Loucy (cell line): ENCODE results near the gene MYO3B.

Experiments used
- H2AFZ ChIP-seq: fragments of 200-600 bp; sonication (generic); 2 replicates; pipeline ENCODE4 v1.6.0; 2016; ENCODE audit warnings: antibody characterized with exemption, mild to moderate bottlenecking, low read length, moderate library complexity
- H3F3A ChIP-seq: fragments of 200-600 bp; 2 replicates; pipeline ENCODE4 v1.6.0; 2016; ENCODE audit warnings: antibody characterized with exemption, low read depth, mild to moderate bottlenecking
- H3K27me3 ChIP-seq: fragments of 200-600 bp; sonication (generic); 2 replicates; pipeline ENCODE4 v1.6.1; 2014; ENCODE audit warnings: low read length, mild to moderate bottlenecking; ENCODE audit not compliant: insufficient read depth, poor library complexity, severe bottlenecking
- H3K36me3 ChIP-seq: fragments of 200-600 bp; sonication (generic); 2 replicates; pipeline ENCODE4 v1.6.1; 2016; ENCODE audit warnings: low read length; ENCODE audit not compliant: insufficient read depth
- H3K4me1 ChIP-seq: fragments of 200-600 bp; sonication (generic); 2 replicates; pipeline ENCODE4 v1.5.1; 2014; ENCODE audit warnings: low read length, mild to moderate bottlenecking; ENCODE audit not compliant: insufficient read depth, poor library complexity, severe bottlenecking
- H3K4me2 ChIP-seq: fragments of 200-600 bp; sonication (generic); 2 replicates; pipeline ENCODE4 v1.6.0; 2014; ENCODE audit warnings: antibody characterized with exemption, low read length, low read depth, mild to moderate bottlenecking; ENCODE audit not compliant: poor library complexity, severe bottlenecking
- H3K4me3 ChIP-seq: fragments of 200-600 bp; sonication (generic); 2 replicates; pipeline ENCODE4 v1.5.1; 2014; ENCODE audit warnings: low read length, mild to moderate bottlenecking, mixed read lengths; ENCODE audit not compliant: poor library complexity, severe bottlenecking
- H3K79me2 ChIP-seq: fragments of 200-600 bp; sonication (generic); 2 replicates; pipeline ENCODE4 v1.6.1; 2014; ENCODE audit warnings: low read length; ENCODE audit not compliant: insufficient read depth
- H3K9ac ChIP-seq: fragments of 200-600 bp; sonication (generic); 2 replicates; pipeline ENCODE4 v1.6.0; 2014; ENCODE audit warnings: mild to moderate bottlenecking, low read depth, low read length, moderate library complexity; ENCODE audit not compliant: poor library complexity, severe bottlenecking
- H3K9me2 ChIP-seq: fragments of 200-600 bp; sonication (generic); replicated peaks from 2 replicates; pipeline ENCODE4 v1.6.1; 2016; ENCODE audit warnings: low read depth, low read length, mixed read lengths
- H3K9me3 ChIP-seq: fragments of 200-600 bp; sonication (generic); 2 replicates; pipeline ENCODE4 v1.6.1; 2014; ENCODE audit warnings: mild to moderate bottlenecking, antibody characterized with exemption, low read length, low read depth; ENCODE audit not compliant: insufficient read depth
- H4K20me1 ChIP-seq: fragments of 200-600 bp; sonication (generic); 2 replicates; pipeline ENCODE4 v1.6.0; 2014; ENCODE audit warnings: antibody characterized with exemption, low read length, mild to moderate bottlenecking; ENCODE audit not compliant: insufficient read depth, poor library complexity, severe bottlenecking
- CTCF ChIP-seq: fragments of 200-600 bp; sonication (generic); conservative IDR thresholded peaks from 2 replicates; pipeline ENCODE4 v1.5.1; 2014; ENCODE audit warnings: mild to moderate bottlenecking, antibody characterized with exemption, low read length
- EZH2phosphoT487 ChIP-seq: fragments of 200-600 bp; IDR thresholded peaks from 2 replicates; pipeline ENCODE4 v1.6.1; 2018; ENCODE audit warnings: antibody characterized with exemption, mild to moderate bottlenecking, moderate library complexity, borderline replicate concordance

The MYO3B gene

GRCh38 chr2:170503563-170503962 is 325.6 kb downstream of the MYO3B start:
- Histone ChIP-seq H3K4me2 (no peak overlapping the region), H3K9me2 (no peaks in the 10 kb centered on the region), H2AFZ (no peak overlapping the region), H3K79me2 (no peaks in the 10 kb centered on the region), H3K4me1 (peaks cover 16% of the 10 kb centered on the region), H3K9ac (no peak overlapping the region), H3K9me3 (no peaks in the 10 kb centered on the region), H3F3A (no peaks in the 10 kb centered on the region), H3K36me3 (no peaks in the 10 kb centered on the region), H3K27me3 (peaks cover 90% of the 10 kb centered on the region), H4K20me1 (peaks cover 6% of the 10 kb centered on the region), H3K4me3 (no peak overlapping the region)
- TF ChIP-seq CTCF, result no peak
- TF ChIP-seq EZH2phosphoT487, result no peak

GRCh38 chr2:170503971-170504809 is 326.2 kb downstream of the MYO3B start:
- no peak overlapping the region for H3K4me2 ChIP-seq
- peaks cover 90% of the 10 kb centered on the region for H3K27me3 ChIP-seq
- peaks cover 6% of the 10 kb centered on the region for H4K20me1 ChIP-seq
- no peak overlapping the region for H2AFZ ChIP-seq
- no peaks in the 10 kb centered on the region for H3K9me3 ChIP-seq
- no peak overlapping the region for H3K4me3 ChIP-seq
- no peak overlapping the region for H3K9ac ChIP-seq
- H3K36me3 ChIP-seq, result no peaks in the 10 kb centered on the region
- no peaks in the 10 kb centered on the region for H3F3A ChIP-seq
- H3K9me2 ChIP-seq, result no peaks in the 10 kb centered on the region
- no peaks in the 10 kb centered on the region for H3K79me2 ChIP-seq
- no peak for TF ChIP-seq EZH2phosphoT487
- TF ChIP-seq CTCF, result no peak
- peaks cover 16% of the 10 kb centered on the region for H3K4me1 ChIP-seq

- Histone ChIP-seq H3K36me3 (no peaks in the 10 kb centered on the region), H3K27me3 (peaks cover 91% of the 10 kb centered on the region), H3K9me3 (no peaks in the 10 kb centered on the region), H3K4me1 (peaks cover 16% of the 10 kb centered on the region), H4K20me1 (peaks cover 6% of the 10 kb centered on the region), H3F3A (no peaks in the 10 kb centered on the region), H3K4me3 (no peak overlapping the region), H2AFZ (no peak overlapping the region), H3K4me2 (no peak overlapping the region), H3K9ac (no peak overlapping the region), H3K9me2 (no peaks in the 10 kb centered on the region), H3K79me2 (no peaks in the 10 kb centered on the region)
- TF ChIP-seq CTCF, result no peak
- TF ChIP-seq EZH2phosphoT487, result no peak
Observed at GRCh38 chr2:170504810-170505145, 326.8 kb downstream of the MYO3B start.
